NOMO-1 treated with dmso at 0.1 percent for 144 hours (cell line): ENCODE measurements around the gene TRAK2.
"Not testable (repeated sequence)": the region's sequence is repeated elsewhere in the genome, so short reads cannot be mapped to it uniquely, and the experiment has no call there.

Experiments used
- DNase-seq: peaks from one replicate; lab custom pipeline; 2025; ENCODE audit not compliant: unreplicated experiment; lab: John Stamatoyannopoulos, UW

The TRAK2 gene

GRCh38 chr2:201414099-201415023, 36.9 kb downstream of the TRAK2 start:
- DNase-seq = no peak

GRCh38 chr2:201413552-201413951, 37.7 kb downstream of the TRAK2 start:
- no peak for DNase-seq

- DNase-seq = no peak
Observed at GRCh38 chr2:201413143-201413542, 38.1 kb downstream of the TRAK2 start.

- no peak for DNase-seq
Observed at GRCh38 chr2:201411421-201411820, 39.8 kb downstream of the TRAK2 start.

- DNase-seq = no peak
Observed at GRCh38 chr2:201408931-201409330, 42.3 kb downstream of the TRAK2 start.

GRCh38 chr2:201407265-201407664, 44.0 kb downstream of the TRAK2 start:
- DNase-seq = no peak

- no peak for DNase-seq
Observed at GRCh38 chr2:201406077-201406662, 45.1 kb downstream of the TRAK2 start.

GRCh38 chr2:201404699-201405280, 46.5 kb downstream of the TRAK2 start:
- DNase-seq = no peak

- DNase-seq = no peak
Observed at GRCh38 chr2:201403880-201404279, 47.4 kb downstream of the TRAK2 start.

GRCh38 chr2:201402651-201403562, 48.4 kb downstream of the TRAK2 start:
- no peak for DNase-seq

GRCh38 chr2:201401815-201402214, 49.4 kb downstream of the TRAK2 start:
- no peak for DNase-seq

- no peak for DNase-seq
Observed at GRCh38 chr2:201396595-201396994, 54.7 kb downstream of the TRAK2 start.

GRCh38 chr2:201383136-201383535, 68.1 kb downstream of the TRAK2 start:
- no peak for DNase-seq

GRCh38 chr2:201378496-201379397, 72.5 kb downstream of the TRAK2 start:
- no peak for DNase-seq

- no peak for DNase-seq
Observed at GRCh38 chr2:201377218-201377617, 74.0 kb downstream of the TRAK2 start.

- DNase-seq = no peak
Observed at GRCh38 chr2:201369775-201370174, 81.5 kb downstream of the TRAK2 start.

- DNase-seq = not testable (repeated sequence)
Observed at GRCh38 chr2:201369318-201369717, 81.9 kb downstream of the TRAK2 start.

GRCh38 chr2:201366146-201366545, 85.1 kb downstream of the TRAK2 start:
- no peak for DNase-seq

GRCh38 chr2:201363857-201364560, 87.2 kb downstream of the TRAK2 start:
- peak; percentile 43 for DNase-seq
